Activated CD4-positive, alpha-beta T cell treated with anti-CD3 and anti-CD28 coated beads, Interleukin-10, Interleukin-2, amounts not matched to agents 100 ng/mL and 50 ng/mL, durations not matched to agents 16 hours and 8 hours (primary cell): ENCODE measurements around the gene PGLYRP2.
A peak's percentile ranks its signal among the peaks of the same experiment; 100 is the strongest.

Source experiments
- DNase-seq: peaks from one replicate; pipeline ENCODE4 v3.0.0-alpha.2; 2020

PGLYRP2 gene

DNA sequence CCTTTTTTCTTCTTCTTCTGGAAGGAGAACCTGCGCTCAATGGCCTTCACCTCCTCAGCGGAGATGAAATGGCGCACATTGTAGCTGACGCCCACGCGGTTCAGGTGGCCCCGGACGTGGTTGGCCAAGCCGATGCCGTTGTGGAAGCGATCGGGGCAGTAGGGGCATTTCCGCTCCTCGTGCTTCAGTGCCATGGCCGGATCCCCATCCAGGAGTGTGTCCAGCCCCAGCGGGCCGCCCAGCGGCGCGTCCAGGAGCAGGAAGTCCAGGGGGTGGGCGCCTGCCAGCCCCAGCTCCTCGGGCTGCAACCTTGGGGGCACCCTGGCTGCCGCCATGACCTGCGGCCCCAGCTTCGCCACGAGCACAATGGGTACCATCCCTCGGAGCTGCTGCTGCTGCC, 40.7 kb downstream of the PGLYRP2 start:
- DNase-seq = no peak

DNA sequence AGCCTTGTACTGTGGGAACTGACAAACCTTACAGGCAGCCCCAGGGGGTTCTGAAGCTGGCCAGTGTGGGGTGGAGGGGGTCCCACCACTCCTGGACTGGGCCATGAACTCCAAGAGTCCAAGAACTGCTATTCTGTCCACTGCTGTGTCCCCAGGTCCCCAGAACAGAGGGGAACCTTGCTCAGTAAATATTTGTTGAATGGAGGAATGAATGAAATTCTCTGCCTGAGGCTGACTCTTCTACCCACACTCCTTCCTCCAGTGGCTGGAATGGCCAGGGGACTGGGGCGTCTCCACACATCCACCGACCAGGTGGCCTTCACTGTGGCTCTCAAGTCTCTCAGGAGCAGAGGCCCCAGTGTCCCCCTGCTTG, 41.2 kb downstream of the PGLYRP2 start:
- no peak for DNase-seq

DNA sequence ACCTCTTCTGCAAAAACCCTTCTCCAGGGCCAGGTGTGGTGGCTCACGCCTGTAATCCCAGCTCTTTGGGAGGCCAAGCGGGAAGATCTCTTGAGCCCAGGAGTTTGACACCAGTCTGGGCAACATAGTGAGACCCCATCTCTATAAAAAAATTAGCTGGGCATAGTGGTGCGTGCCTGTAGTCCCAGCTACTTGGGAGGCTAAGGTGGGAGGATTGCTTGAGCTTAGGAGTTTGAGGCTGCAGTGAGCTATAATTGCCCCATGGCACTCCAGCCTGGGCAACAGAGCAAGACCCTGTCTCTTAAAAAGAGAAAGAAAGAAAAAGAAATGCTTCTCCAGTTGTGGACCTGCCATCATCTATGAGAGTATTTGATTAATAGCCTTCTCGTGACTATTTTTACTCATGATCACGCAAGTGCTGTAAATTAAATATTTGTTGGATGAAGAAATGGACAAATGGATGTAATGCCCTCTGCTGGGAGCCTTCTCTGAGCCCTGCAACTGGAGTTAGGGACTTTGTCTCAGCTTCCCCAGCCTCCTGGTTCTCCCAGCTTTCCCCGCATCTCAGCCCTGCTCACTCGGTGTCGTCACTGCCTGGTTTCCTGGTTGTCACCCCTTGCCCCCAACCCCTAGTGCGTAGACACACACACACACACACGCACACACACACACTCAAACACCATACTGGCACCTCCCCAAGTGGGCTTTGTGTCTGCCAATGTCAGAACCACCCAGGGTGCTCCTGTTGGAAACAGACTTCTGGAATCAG, 41.8 kb downstream of the PGLYRP2 start:
- no peak for DNase-seq

DNA sequence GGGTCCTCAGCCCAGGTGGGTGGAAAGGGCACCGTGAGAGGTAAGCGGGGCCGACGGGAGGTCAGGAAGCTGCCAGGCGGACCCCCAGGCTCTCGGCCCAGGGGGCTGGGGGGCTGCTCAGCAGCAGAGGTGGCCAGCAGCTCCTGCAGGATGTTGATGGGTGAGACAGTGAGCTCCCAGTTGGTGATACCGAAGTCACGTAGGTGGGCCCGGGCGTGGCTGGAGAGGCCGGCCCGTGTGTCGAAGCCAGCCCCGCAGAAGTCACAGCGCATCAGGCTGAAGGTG, 42.5 kb downstream of the PGLYRP2 start:
- no peak for DNase-seq

DNA sequence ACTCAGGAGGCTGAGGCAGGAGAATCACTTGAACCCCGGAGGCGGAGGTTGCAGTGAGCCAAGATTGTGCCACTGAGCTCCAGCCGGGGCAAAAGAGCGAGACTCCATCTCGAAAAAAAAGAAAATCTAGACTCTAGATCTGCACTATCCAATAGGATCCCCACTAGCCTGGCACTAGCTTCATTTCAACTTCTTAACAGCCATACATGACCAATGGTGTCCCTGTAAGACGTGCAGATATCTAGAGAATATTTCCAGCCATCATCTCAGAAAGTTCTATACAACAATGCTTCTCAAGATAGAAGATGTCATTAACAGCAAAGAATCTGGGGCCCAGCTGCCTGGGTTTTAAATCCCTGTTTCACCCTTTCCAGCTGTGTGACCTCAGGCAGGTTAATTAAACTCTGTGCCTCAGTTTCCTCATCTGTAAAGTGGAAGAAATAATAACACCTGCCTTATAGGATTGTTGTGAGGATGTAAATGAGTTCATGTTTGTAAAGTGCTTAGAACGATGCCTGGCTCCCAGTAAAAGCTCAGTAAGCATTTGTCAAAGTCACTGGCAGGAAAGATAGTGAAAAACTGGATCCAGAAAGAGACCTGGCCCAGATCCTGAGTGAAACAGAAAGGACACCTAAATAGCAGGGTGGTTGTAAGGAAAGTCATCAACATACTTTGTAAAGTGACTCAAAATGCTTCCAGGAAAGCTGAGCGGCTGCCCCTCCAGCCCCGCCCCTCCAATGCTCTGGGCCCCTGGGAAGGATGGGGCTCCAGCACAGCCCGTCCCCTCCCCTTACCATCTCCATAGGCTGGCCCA, 43.1 kb downstream of the PGLYRP2 start:
- no peak for DNase-seq

DNA sequence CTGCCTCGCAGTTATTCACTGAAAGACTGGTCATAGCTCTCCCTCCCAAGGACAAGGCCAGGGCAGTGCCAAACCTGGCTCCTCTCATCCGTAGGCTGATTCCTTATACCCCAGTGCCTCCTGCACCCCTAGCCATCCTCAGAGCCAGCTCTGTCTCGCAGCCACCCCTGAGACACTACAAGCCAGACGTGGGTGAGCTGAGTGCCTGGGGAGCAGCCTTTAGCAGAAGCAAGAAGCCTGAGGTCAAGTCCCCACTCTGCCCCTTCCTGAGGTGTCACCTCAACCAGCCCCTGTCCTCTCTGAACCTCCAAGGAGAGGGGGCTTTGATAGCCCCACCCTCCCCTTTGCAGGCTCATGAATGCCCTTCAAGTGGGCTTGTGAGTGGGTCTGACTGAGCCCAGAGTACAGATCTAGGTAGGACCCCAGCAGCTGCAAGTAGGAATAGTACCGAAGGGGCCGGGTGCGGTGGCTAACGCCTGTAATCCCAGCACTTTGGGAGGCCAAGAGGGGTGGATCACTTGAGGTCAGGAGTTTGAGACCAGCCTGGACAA, 45.7 kb downstream of the PGLYRP2 start:
- no peak for DNase-seq

DNA sequence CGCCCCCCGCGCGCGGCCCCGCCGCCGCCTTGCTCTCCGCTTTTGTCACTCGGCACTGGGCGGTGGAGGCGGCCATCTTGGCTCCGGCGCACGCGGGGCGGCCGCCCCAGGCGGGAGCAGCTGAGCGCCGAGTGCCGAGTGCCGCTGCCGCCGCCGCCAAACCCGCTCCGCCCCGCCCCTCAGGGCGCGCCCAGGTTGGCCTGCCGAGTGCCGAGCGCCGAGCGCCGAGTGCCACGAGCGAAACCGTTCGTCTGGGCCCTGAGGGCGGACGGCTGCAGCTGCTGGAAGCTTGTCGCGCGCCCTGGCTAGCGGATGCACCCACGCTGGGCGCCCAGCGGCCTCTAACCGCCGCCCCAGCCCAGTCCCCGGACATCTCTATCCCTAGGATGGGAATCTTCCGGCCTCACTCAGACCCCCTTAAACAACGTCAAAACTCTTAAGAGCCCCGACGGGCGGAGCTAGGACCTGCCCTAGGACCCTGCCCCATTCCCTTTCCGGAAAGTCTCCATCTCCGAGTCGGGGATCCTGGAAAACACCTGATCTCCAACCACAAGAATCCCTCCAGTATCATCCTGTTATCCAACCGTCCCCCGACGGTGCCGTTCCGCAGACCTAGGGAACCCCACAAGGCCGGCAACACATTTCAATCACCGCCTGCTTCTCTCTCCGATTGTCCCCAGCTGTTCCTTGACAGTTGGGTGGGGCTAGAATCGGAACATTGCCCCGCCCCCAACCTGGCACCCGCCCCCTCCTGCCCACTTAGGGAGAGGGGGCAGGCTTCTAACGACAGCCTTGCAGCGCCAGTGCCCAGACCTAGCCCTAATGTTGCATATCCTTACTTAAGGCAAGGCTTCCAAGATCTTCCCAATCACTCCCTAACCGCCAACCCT, 46.4 kb downstream of the PGLYRP2 start:
- peak; percentile 95 for DNase-seq

DNA sequence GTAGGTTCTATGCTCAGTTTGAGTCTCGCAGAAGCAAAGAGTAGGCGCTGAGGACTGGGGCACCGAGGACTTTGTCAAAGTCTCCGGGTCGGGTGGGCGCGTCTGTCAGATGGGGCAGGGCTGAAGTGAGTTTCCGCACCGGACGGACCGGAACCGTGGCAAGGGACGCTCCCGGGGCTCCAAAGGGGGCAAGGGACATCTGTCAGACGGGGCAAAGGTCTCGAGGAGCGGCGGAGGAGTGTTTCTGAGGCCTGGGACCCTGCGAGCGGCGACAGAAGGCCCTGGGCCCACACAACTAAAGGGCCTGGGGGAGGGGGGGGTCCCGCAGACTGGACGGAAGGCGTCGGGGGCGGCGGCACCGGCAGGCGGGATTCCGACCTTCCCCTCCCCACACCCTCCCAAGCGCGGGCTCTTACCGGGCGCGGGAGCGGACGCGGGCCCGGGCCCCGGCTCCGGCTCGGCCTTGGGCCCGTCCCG, 47.2 kb downstream of the PGLYRP2 start:
- DNase-seq = peak; percentile 32

DNA sequence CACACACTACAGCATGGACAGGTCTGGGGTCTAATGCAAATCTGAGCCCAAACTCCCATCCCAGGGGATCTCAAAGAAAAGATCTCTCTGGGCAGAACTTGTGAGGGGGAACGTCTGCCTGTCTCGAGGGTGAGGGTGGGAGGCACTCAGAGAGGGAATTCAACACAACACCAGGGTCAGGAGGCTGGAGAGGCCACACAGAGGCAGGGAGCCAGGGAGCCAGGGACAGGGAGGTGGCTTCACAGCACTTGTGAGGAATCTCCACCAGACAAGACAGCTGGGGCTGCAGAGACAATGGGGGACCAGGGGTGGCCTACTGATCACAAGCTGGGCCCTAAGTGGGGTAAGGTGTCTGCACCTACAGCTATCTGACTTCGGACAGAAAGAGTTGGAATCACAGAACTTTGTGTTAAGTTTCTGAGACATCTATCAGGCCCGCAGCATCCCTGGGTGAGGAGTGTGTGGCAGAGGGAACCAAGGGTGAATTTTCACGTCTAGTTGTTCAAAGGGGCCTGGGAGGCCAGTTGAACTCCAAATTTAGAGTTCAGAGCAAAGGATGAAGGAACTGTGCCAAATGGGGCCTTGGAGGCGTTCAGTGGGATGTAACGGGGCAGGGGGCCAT, 47.8 kb downstream of the PGLYRP2 start:
- DNase-seq = no peak

DNA sequence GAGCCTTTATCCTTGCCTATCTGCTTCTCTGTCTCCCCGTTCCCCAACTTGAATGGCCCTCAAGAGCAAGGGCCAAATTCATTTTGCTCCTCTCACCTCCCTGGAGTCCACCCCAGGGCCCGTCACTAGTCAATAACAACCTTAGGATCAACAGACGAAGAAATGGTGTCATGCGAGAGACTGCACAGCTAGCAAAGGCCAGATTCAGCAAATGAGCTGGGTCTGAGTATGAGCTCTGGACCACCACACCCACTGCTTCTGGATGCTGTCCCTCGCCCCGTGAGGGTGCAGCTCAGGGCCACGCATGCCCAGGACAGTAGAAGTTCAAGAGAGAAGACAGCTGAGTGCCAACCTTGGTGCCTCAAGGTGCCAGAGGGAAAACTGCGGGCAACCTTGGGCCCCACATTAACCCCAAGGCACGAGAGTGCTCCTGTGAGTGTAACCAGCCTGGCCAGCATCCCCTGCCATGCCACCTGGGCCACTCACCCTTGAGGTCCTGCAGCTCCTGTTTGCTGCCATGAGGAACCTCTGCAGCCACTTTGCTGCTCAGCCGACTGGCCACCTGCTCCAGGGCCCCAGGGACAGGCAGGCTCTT, 48.7 kb downstream of the PGLYRP2 start:
- DNase-seq = no peak

DNA sequence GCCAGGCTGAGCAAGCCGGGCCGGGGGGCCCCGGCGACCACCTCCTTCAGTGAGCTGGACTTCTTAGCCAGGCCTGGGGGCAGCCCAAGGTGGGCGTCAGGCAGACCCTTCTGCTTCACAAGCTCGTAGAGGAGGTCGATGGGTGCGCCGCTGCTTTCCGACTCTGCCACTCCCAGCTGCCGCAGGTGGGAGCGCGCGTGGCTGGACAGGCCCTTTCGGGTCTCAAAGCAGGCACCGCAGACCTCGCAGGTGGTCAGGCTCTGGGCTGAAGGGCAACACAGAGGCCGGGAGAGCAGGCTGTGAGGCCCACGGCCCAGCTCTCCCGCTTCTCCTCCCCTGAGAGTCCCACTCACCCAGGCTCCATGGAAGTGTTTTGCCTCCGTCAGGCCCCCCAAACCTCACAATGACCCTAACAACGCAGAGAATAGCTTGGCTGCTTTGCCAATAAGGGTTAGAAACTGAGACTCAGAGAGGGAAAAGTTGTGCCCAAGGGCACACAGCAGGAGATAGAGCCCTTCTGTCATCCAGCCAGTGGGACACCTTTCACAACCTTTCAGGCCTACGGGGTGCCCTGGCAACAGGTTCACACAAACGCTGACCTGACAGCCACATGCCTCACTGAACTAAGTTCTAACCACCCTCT, 49.4 kb downstream of the PGLYRP2 start:
- no peak for DNase-seq

DNA sequence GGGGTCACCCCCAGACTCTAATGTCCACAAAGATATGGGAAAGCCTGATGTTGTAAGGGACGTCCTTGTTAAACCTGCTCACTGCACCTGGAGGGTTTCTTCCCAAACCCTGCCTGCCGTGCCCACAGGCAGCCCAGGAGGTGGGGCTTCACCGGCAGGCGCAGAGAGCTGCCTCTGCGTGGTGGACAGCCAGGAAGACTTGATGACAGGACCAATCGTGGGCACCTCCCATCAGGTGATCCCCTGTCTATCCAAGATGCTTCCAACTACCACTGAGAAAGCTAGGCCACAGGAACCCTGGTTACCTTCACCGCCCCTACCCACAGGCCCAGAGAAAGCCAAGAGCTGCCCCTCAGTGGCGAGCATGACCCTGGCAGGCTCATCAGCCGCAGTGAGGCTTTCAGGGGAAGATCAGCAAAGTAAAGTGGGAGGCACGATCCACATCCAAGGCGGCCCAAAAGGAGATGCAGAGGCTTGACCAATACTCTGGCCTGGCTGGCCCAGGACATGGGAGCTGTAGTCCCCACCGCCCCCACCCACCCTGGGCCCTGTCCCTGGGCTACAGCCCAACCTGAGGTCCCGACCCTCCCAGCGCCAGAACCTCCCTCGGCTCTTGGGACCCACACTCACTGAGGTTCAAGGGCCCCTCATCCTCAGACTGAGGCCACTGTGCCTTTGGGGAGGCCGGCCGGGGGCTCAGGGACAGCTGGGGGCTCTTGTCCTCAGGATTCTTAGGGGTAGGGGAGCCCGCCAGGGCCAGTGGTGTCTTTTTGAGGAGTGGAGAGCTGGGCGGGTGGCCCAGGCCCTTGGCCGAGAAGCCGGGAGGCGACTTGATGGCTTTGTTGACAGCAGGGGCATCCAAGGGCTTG, 50.1 kb downstream of the PGLYRP2 start:
- DNase-seq = no peak

DNA sequence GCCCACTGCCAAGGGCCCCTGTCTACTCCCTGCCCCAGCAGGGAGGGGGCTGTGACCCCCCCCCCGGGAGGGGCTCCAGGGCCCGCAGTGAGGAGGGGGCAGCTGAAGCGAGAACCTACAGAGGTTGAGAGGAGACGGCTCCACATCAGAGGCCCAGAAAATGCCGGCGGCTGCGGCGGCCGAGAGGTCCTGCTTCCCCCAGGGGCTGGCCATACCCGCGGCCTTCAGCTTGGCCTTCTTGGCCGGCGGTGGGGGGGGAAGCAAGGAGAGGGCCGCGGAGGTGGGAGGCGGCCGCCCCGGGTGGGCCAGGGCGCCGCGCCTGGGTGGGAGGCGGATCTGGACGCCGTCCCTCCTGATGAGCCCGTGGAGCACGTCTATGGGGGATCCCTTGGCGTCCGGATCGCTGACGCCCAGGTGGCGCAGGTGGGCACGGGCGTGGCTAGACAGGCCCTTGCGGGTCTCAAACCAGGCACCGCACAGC, 51.3 kb downstream of the PGLYRP2 start:
- no peak for DNase-seq

DNA sequence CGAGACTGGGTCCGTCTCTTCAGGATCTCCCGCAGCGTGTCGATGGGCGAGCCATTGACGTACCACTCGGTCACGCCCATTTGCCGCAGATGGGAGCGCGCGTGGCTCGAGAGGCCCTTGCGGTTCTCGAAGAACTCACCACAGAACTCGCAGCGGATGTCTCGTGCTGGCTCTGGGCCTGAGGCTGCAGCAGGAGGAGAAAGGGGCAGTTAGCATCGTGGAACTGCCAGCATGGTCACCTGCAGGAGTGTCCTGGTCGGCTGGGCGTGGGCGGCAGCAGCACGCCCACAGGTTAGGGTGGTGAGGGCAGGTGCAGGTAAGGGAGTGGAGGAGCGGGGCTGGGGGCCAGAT, 52.0 kb downstream of the PGLYRP2 start:
- no peak for DNase-seq

DNA sequence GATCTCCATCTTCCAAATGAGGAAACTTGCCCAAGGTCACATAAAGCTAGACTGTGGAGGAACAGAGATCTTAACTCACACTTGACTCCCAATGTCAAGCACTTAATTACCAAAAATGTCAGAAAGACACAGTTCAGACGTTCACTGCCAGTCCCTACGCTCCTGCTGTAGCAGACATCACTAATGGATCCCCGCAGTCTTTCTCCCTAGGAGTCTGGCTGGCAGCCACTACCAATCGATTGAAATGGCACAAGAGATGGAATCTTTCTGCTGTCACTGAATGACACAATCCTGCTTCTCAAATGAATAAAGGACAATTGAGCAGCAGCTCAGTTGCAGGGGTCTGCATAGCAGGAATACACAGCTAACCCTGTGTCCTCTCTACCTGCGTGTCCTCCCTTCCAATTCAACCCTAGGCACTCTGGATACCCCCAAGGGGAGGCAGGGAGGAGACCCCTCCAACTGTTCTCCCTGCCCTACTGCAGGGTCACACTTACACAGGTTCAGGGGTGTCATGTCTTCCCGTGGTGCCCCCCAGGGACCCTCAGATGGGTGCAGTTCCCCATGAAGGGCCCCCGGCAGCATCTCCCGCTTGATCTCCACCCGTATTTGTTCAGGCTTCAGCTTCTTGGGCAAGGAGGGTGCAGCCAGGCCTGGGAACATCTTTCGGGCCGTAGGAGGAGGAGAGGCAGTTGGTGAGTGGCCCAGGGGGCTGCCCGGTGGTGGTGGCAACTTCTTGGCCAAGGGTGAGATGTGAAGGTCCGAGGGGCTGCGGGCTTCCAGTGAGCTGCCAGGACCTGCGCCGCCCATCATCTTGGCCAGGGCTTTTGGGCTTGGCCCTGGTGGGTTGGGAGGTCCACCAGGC, 52.6 kb downstream of the PGLYRP2 start:
- DNase-seq = no peak

DNA sequence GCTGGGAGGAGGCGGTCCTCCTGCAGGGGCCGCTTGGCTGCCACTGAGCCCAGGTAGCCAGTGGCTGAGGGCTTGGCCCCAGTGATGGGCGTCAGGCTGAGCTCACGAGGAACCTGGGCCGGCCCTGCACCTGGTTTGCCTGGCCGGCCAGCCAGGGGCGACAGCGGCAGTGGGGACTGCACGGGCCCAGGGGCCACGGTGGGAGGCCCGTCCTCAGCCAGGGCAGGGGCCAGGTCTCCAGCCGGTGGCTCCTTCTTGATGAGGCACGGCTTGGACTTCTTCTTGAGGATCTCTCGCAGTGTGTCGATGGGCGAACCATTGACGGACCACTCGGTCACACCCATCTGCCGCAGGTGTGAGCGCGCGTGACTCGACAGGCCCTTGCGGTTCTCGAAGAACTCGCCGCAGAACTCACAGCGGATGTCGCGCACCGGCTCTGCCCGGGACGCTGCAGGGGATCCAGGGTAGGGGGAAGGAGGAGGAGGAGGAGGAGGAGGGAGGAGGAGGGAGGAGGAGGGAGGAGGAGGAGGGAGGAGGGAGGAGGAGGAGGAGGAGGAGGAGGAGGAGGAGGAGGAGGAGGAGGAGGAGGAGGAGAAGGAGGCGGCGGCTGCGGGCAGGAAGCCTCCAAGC, 53.9 kb downstream of the PGLYRP2 start:
- no peak for DNase-seq

DNA sequence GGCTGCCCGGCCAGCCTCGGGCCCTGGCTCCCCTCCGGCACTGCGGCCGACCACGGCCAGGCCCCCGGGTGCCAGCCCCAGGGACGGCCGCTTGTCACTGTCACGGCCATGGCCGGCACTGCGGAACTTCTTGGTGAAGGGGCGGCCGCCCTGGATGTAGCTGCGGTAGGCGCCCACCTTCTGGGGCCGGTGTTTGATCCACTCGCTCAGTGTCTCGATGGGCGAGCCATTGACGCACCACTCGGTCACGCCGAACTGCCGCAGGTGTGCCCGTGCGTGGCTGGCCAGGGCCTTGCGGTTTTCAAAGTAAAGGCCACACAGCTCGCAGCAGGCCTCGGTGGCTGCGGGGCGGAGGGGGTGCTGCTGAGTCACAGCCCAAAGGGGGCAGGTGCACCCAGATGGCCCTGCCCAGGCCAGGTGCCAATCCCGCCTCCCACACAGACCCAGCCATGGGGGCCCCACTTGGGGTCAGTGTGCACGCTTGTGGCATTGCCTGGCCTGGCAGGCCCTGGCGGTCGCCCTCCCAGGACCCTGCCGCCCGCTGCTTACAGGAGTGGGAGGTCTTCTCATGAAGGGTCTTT, 54.5 kb downstream of the PGLYRP2 start:
- DNase-seq = no peak

DNA sequence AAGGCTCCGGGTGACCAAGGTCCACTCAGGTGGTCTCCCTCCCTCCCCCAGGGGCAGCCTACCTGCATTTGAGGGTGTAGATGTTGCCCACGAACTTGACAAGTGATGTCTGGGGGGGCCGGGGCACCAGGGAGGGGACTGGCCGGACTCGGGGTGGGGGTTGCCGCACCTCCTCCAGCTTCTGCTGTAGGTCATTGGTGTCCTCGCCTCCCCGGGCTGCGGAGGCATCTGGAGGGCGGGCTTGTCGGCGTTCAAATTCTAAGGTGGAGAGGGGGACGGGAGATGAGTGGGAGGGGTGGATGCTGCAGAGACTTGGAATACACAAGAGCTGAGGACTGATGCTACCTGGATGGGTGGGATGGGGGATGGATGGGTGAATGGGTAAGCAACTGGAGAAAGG, 55.2 kb downstream of the PGLYRP2 start:
- DNase-seq = no peak

DNA sequence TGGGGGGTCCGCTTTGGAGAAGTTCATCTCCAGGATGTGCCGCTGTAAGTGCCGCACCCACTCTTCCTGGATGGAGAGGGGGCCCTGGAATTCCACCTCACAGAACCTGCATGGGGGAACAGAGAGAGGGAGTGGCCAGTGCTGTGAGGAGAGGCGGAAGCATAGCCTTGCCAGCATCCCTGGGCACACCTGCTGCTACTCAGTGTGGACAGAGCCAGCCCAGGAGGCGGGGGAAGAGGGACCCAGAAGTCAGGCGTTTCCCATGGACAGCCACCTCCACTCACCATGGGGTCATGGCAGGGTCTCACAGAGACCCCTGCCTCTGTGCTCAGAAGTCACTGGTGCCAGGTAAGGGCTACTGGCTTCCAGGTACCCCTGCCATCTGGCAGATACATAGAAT, 56.2 kb downstream of the PGLYRP2 start:
- DNase-seq = no peak
